Pancreas (tissue), 10 donors: ENCODE measurements around the gene AKT1. TPM values are rescaled to one million over a fixed set of nuclear protein-coding genes. Genes with fewer than 3 reads are reported as not detected.

Experiments
- ATAC-seq, 4 donors: fragments of 200-7000 bp; cut with Tn5 transposase; one replicate each; pipeline versions ENCODE4 v1.8.0 to v1.9.1; 2020; ENCODE audit warnings: mild to moderate bottlenecking in 4 of 4, moderate library complexity in 4 of 4
- DNase-seq, 6 donors: peaks; one replicate each; pipeline ENCODE4 v3.0.0-alpha.2; 2020
- FAIRE-seq: peaks from 2 replicates; lab custom pipeline; 2012; peaks lifted over from hg19 to GRCh38; lab: Jason Lieb, UNC
- H3K27ac ChIP-seq, 4 donors: fragments of 200-600 bp; sonication (generic); 1 replicate in 3 of 4; 2 replicates in 1 of 4; pipeline versions ENCODE4 v1.5.0 to v1.8.0; 2020
- H3K27me3 ChIP-seq, 4 donors: fragments of 200-600 bp; one replicate each; pipeline ENCODE4 v1.8.0; 2021
- H3K36me3 ChIP-seq, 3 donors: fragments of 200-600 bp; sonication (generic) in 1 of 3; one replicate each; pipeline versions ENCODE4 v1.5.0 to v1.8.0; 2020 to 2021
- H3K4me1 ChIP-seq, 3 donors: fragments of 200-600 bp; one replicate each; pipeline ENCODE4 v1.8.0; 2021
- H3K4me3 ChIP-seq, 4 donors: fragments of 200-600 bp; sonication (generic) in 2 of 4; one replicate each; pipeline versions ENCODE4 v1.5.0 to v1.8.0; 2020 to 2021
- H3K9me3 ChIP-seq, 4 donors: fragments of 200-600 bp; one replicate each; pipeline ENCODE4 v1.8.0; 2021
- CTCF ChIP-seq, 4 donors: fragments of 200-600 bp; sonication (generic) in 3 of 4; IDR thresholded peaks; one replicate each; pipeline versions ENCODE4 v1.5.0 to v1.8.0; 2021; ENCODE audit warnings: antibody characterized with exemption in 4 of 4
- WGBS, 2 donors: extraction: QIAGEN DNeasy Blood & Tissue Kit; methylation state at CpG; one replicate each; pipeline ENCODE4 v1.1.7; 2013; 5-methylcytosine and 5-hydroxymethylcytosine counted together
- intact Hi-C, 3 donors: fragments of 100-400 bp; cut with DNase I; formaldehyde crosslinking; loops; one replicate each; pipeline versions ENCODE4 v1.11.1 to v1.14.2; 2022
- polyA plus RNA-seq, 2 donors: library from polyadenylated mRNA; stranded (reverse); fragments of 200-250 nt; gene quantifications; one replicate each; pipeline ENCODE4 v1.2.3, GENCODE V29; 2013
- total RNA-seq, 6 donors: library from RNA; stranded (reverse); fragmentation: NEBNext Ultra II Directional in 4 of 6; extraction: Animal tissue kit (Norgen Biotek cat#: 25700) in 4 of 6; gene quantifications; one replicate each; pipeline versions ENCODE4 v1.2.1 to v1.2.4, GENCODE V29; 2021 to 2023
- donor health status: healthy with polysubstance abuse.
- donor health status: DM: no; HTN: no; CAD: no; lungs with moderate emphysema.
- donor health status: DM: no; HTN: no; CAD: no.
- donor health status: control.
- donor health status: control.
- donor health status: Bipolar disorder and iron deficiency.
- donor health status: DM: yes; HTN: yes; CAD: no.
- donor health status: DM: no; HTN: no; CAD: no.
- donor health status: DM: no; HTN: no; CAD: no.
- donor health status: DM: yes; HTN: yes; CAD: no.

The AKT1 gene
- total and polyA plus RNA-seq, 8 donors, result 70.0 to 106 (median 84.6) TPM

DNA sequence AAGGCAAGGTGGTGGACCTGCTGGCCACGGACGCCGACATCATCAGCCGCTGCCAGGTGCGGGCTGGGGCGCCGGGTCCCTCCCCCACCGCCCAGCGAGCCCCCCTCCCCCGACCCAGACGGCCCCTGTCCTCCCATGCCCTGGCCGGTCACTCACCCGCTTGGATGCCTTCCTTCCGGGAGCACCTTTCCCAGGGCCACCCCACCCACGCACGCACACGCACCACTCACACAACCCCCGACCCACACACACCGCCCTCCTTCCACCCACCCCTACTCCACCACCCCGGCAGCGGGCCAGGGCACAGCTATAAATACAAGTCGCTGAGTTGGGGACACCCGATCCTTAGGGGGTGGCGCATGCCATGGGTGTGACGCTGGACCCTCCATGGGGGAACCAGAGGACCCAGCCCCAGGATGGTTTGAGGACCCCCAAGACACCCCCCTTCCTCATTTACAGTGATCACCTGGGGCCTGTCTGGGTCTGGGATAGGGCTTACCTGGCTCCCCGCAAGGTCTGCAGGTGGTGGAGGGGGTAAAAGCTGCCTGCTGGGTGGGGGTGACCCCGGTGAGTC, 71.1 kb downstream of the AKT1 start:
- WGBS, 2 donors, result 6 to 7% methylated on average over 27 of the region's 27 CpGs
- no peak for FAIRE-seq

DNA sequence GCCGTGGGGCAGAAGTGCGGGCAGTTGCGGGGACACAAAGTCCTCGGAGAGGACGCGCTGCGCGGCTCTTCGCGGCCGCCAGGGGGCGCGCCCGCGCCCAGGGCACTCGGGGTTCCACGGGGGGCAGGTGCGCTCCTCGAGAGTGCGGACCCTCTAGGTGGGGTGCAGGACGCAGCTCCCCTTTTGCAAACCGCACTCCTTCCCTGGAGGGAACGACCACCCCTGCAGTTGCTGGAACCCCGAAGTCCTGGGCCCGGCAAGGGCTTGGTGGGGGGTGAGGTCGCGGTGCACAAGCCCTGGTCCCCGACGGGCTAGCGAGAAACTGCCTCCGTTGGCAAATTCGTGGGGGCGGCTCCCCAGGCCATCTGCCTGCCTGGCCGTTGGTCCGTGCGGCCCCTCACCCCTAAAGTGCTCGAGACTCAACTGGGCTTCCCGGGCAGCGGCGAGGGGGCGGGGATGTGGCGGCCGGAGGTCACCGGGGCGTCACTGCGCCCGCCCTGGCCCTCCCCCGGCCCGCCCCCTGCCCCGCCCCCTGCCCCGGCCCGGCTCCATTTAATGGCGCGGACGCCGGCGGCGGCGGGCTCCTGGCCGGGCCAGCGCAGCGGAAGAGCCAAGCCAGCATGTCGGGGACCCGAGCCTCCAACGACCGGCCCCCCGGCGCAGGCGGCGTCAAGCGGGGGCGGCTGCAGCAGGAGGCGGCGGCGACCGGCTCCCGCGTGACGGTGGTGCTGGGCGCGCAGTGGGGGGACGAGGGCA, 71.7 kb downstream of the AKT1 start, which contains the start of gene ADSS1:
ADSS1 (plus strand) TSS at position 579 of the 756 bp plus-strand sequence; CDS start at position 621, 42 bp downstream.
- DNase-seq (peak in 5 of 6 donors; percentile 67 to 88 (median 73)), ATAC-seq (peak; percentile 89 to 92 (median 90)), FAIRE-seq (no peak)
- H3K27ac ChIP-seq, result peak within 1 kb of the TSS in 3 of 4 donors; percentile 26 to 49 (median 36)
- H3K27me3 ChIP-seq, result no peaks in the 10 kb centered on the region
- peak; percentile 76 to 95 (median 90) for TF ChIP-seq CTCF (IDR thresholded peaks at IDR 0.05)
- intact Hi-C loops, result no loop called here
- H3K4me1 ChIP-seq, result peaks cover 0 to 3% (median 0%) of the 10 kb centered on the region in 3 donors
- no peaks in the 10 kb centered on the region for H3K36me3 ChIP-seq
- 1 to 2% methylated on average over 62 to 82 of the region's 82 CpGs for WGBS, 2 donors
- no peaks in the 10 kb centered on the region for H3K9me3 ChIP-seq
- peak within 1 kb of the TSS; percentile 60 to 84 (median 72) for H3K4me3 ChIP-seq

More for the DNA sequence above, 71.1 kb downstream of the AKT1 start:
- peak overlapping the region; percentile 60 to 84 (median 72) for H3K4me3 ChIP-seq
- peaks cover 0 to 3% (median 0%) of the 10 kb centered on the region in 3 donors for H3K4me1 ChIP-seq
- H3K27ac ChIP-seq, result peak overlapping the region in 2 of 4 donors; percentile 26 to 49
- TF ChIP-seq CTCF (IDR thresholded peaks at IDR 0.05), result no peak
- DNase-seq (peak in 4 of 6 donors; percentile 52 to 74 (median 54)), ATAC-seq (peak; percentile 11 to 40 (median 20))
- intact Hi-C loops, result no loop called here
- no peaks in the 10 kb centered on the region for H3K27me3 ChIP-seq
- H3K36me3 ChIP-seq, result no peaks in the 10 kb centered on the region
- H3K9me3 ChIP-seq, result no peaks in the 10 kb centered on the region

DNA sequence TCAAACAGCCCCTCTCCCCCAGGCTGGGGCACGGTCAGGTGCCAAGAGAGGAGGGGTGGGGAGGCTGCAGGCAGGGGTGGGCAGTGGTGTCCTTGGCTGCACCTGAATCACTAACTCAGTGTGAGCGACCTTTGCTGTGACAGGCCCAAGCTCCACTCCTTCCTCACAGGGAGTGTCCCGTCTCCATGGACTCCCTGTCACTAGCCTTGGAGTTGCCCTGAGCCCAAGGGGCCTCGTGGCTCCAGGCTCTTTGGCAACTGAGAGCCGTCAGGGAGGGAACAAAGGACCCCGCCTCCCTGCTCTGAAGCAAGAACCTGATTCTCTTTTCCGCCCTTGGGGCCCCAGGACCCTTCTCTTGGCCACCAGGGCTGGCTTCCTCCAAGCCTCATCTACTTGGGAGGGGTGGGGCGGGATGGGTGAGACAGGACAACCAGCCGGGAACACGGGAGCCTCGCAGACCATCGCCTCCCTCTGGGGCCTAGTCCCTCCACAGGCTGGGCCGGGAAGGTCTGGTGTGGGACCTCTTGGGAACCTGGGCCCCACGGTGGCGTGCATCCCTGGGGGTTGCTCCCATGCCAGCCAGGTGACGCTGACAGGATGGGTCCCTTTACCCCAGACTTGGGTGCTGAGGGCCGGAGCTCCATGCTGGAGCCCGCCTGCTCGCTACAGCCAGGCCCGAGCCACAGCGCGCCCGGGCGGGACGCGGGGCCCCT, 72.5 kb downstream of the AKT1 start:
- 39 to 47% methylated on average over 26 of the region's 26 CpGs for WGBS, 2 donors
- ATAC-seq (peak in 1 of 4 donors; percentile 2), FAIRE-seq (no peak), DNase-seq (no peak)
- TF ChIP-seq CTCF (IDR thresholded peaks at IDR 0.05), result no peak
- H3K27me3 ChIP-seq, result no peaks in the 10 kb centered on the region
- no peaks in the 10 kb centered on the region for H3K36me3 ChIP-seq
- no peak overlapping the region for H3K27ac ChIP-seq
- H3K4me3 ChIP-seq, result peak overlapping the region in 3 of 4 donors; percentile 60 to 84 (median 80)
- intact Hi-C loops, result no loop called here
- peaks cover 0 to 3% (median 0%) of the 10 kb centered on the region in 3 donors for H3K4me1 ChIP-seq
- no peaks in the 10 kb centered on the region for H3K9me3 ChIP-seq

DNA sequence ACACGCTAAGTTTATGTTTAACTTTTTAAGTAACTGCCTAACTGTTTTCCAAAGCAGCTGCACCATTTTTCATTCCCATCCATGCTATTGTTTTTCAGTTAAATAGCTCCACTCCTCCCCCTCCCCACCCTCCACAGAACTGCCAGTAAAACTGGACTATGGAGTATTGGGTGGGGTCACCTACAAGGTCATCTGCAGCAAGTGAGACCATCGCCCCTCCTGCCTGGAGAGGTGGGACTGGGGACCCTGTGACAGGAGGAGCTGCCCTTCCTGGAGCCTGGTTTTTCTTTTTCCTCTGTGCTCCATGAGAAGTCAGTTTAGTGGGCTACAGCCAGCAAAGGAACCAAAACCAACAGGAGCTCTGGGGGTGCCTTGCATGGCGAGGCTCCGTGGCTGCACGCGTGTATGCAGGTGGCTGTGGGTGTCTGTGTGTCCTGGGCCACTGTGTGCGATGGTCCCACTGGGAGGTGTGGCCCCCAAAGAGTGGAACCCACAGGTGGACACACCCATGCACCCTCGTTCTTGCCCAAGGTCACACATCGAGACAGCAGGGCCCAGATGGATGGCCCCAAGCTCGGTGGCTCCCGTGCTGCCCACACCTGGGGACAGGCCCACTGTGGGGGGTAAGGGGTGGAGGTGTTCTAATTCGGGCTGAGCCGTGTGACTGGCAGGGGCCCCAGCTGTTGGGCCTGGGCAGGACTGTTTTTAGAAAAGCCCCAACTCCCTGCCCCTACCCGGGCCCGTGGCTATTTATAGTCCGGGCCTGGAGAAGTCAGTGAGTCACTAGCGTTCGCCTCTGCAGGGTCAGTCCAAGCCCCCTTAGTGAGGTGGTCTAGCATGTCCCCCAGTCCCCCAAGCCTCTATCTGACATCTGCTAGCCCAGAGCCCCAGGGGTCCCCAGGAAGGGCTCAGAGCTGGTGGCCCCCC, 73.8 kb downstream of the AKT1 start:
- peaks cover 0 to 3% (median 0%) of the 10 kb centered on the region in 3 donors for H3K4me1 ChIP-seq
- no peak for TF ChIP-seq CTCF (IDR thresholded peaks at IDR 0.05)
- H3K27ac ChIP-seq, result no peak overlapping the region
- no peaks in the 10 kb centered on the region for H3K9me3 ChIP-seq
- no peak for FAIRE-seq
- WGBS, 2 donors, result 77 to 89% methylated on average over 18 of the region's 18 CpGs
- H3K36me3 ChIP-seq, result no peaks in the 10 kb centered on the region
- H3K4me3 ChIP-seq, result no peak overlapping the region
- intact Hi-C loops, result no loop called here
- no peaks in the 10 kb centered on the region for H3K27me3 ChIP-seq
- ATAC-seq, result no peak
- no peak for DNase-seq
